Endothelial cell of umbilical vein (primary cell): ENCODE results near the gene SVEP1. TPM values are rescaled to one million over a fixed set of nuclear protein-coding genes. Genes with fewer than 3 reads are reported as not detected.

ENCODE experiments used
- BruUV-seq: library from RNA; stranded (reverse); fragments of 400-500 nt; replicated peaks from 2 replicates; lab custom pipeline; 2021; lab: Mats Ljungman, UMichigan
- CTCF ChIA-PET: fragments of 300-600, 350-600 bp; sonication (Branson Sonifier 250); formaldehyde crosslinking; loops from one replicate; lab custom pipeline; 2021; ENCODE audit warnings: antibody characterized with exemption, inconsistent platforms; lab: Charles Lee
- POLR2A ChIA-PET: fragments of 300-600, 350-600 bp; sonication (Branson Sonifier 250); formaldehyde crosslinking; loops from one replicate; lab custom pipeline; 2021; ENCODE audit warnings: antibody characterized with exemption, inconsistent platforms; lab: Charles Lee
- DNase-seq: peaks from one replicate; pipeline ENCODE4 v3.0.0-alpha.2; 2011; ENCODE audit warnings: low read depth, low spot score
- FAIRE-seq: peaks from 2 replicates; lab custom pipeline; 2011; peaks lifted over from hg19 to GRCh38; lab: Jason Lieb, UNC
- H2AFZ ChIP-seq: 2 replicates; pipeline ENCODE4 v1.6.0; 2012; ENCODE audit warnings: low read depth, low read length, control low read depth, inconsistent platforms
- H3K27ac ChIP-seq: 2 replicates; pipeline ENCODE4 v1.5.1; 2011; ENCODE audit warnings: low read depth, mild to moderate bottlenecking, control low read depth, low read length, moderate library complexity; ENCODE audit not compliant: insufficient read depth
- H3K27me3 ChIP-seq, 2 experiments: 2 replicates each; pipeline versions ENCODE4 v1.6.0 to v1.6.1; 2011; ENCODE audit warnings: low read length in 2 of 2, mixed read lengths in 1 of 2; ENCODE audit not compliant: control insufficient read depth in 2 of 2, insufficient read depth in 2 of 2
- H3K36me3 ChIP-seq, 2 experiments: 2 replicates in 1 of 2; 3 replicates in 1 of 2; pipeline ENCODE4 v1.5.1; 2011; ENCODE audit warnings: low read length in 2 of 2, mild to moderate bottlenecking in 1 of 2, moderate library complexity in 1 of 2; ENCODE audit not compliant: control insufficient read depth in 2 of 2, insufficient read depth in 2 of 2; ENCODE audit errors: extremely low read depth in 1 of 2
- H3K4me1 ChIP-seq: 3 replicates; pipeline ENCODE4 v1.5.1; 2011; ENCODE audit warnings: mild to moderate bottlenecking, low read length; ENCODE audit not compliant: control insufficient read depth, insufficient read depth; ENCODE audit errors: extremely low read depth
- H3K4me2 ChIP-seq: 2 replicates; pipeline ENCODE4 v1.6.1; 2011; ENCODE audit warnings: low read length, control low read depth, mixed read lengths; ENCODE audit not compliant: insufficient read depth
- H3K4me3 ChIP-seq, 3 experiments: fragments of 200-600 bp in 1 of 3; sonication (generic), shearing (Covaris generic) in 1 of 3; replicated peaks in 1 of 3; 2 replicates each; pipeline ENCODE4 v1.5.1; 2011 to 2016; ENCODE audit warnings: control low read depth in 3 of 3, low read length in 3 of 3, mild to moderate bottlenecking in 2 of 3, inconsistent platforms in 1 of 3, low read depth in 1 of 3, moderate library complexity in 1 of 3; ENCODE audit not compliant: insufficient read depth in 1 of 3
- H3K79me2 ChIP-seq: 2 replicates; pipeline ENCODE4 v1.6.0; 2012; ENCODE audit warnings: low read length, inconsistent platforms; ENCODE audit not compliant: control insufficient read depth, insufficient read depth
- H3K9ac ChIP-seq: replicated peaks from 2 replicates; pipeline ENCODE3; 2011; ENCODE audit warnings: low read length, control low read depth; ENCODE audit not compliant: insufficient read depth; ENCODE audit errors: extremely low read depth
- H3K9me1 ChIP-seq: replicated peaks from 3 replicates; pipeline ENCODE4 v1.6.0; 2011; ENCODE audit warnings: mild to moderate bottlenecking, low read length; ENCODE audit not compliant: control insufficient read depth, insufficient read depth; ENCODE audit errors: extremely low read depth
- H3K9me3 ChIP-seq: replicated peaks from 2 replicates; pipeline ENCODE4 v1.5.1; 2012; ENCODE audit warnings: low read length, inconsistent platforms; ENCODE audit not compliant: control insufficient read depth, insufficient read depth
- H4K20me1 ChIP-seq: replicated peaks from 2 replicates; pipeline ENCODE3; 2011; ENCODE audit warnings: mild to moderate bottlenecking, low read length; ENCODE audit not compliant: control insufficient read depth, insufficient read depth; ENCODE audit errors: extremely low read depth
- EZH2 ChIP-seq: IDR thresholded peaks from 2 replicates; pipeline ENCODE4 v1.6.1; 2012; ENCODE audit warnings: borderline replicate concordance, low read depth, mild to moderate bottlenecking, moderate library complexity, low read length, inconsistent platforms; ENCODE audit not compliant: severe bottlenecking
- FOS ChIP-seq: IDR thresholded peaks from 2 replicates; pipeline ENCODE4 v1.6.1; 2011; ENCODE audit warnings: mild to moderate bottlenecking, low read length, moderate library complexity, borderline replicate concordance; ENCODE audit not compliant: insufficient read depth
- GATA2 ChIP-seq: IDR thresholded peaks from 2 replicates; pipeline ENCODE4 v1.7.0; 2011; ENCODE audit warnings: low read depth, mild to moderate bottlenecking, moderate library complexity, mixed read lengths, low read length; ENCODE audit not compliant: insufficient read length, insufficient read depth
- JUN ChIP-seq: IDR thresholded peaks from 2 replicates; pipeline ENCODE4 v1.6.1; 2011; ENCODE audit warnings: borderline replicate concordance, low read depth; ENCODE audit not compliant: insufficient read length, insufficient read depth
- MYC ChIP-seq: IDR thresholded peaks from one replicate; pipeline ENCODE4 v1.6.1; 2011; ENCODE audit warnings: mild to moderate bottlenecking, low read depth, low read length
- POLR2A ChIP-seq: IDR thresholded peaks from 2 replicates; pipeline ENCODE4 v1.6.1; 2012; ENCODE audit warnings: low read depth, mild to moderate bottlenecking, control low read depth, low read length
- POLR2AphosphoS5 ChIP-seq: IDR thresholded peaks from 2 replicates; pipeline ENCODE4 v1.6.1; 2012; ENCODE audit warnings: low read depth, mild to moderate bottlenecking, control low read depth, low read length, moderate library complexity; ENCODE audit not compliant: insufficient read depth
- dilution Hi-C: fragments of 300-500 bp; cut with MboI; formaldehyde crosslinking; loops from one replicate; pipeline ENCODE4 v1.15.0; 2019; ENCODE audit warnings: low sequenced_read_pairs; ENCODE audit not compliant: extremely low pct_ligation_motif_present
- intact Hi-C: fragments of 100-400 bp; cut with micrococcal nuclease; formaldehyde crosslinking; loops from one replicate; pipeline ENCODE4 v1.10.0; 2022
- polyA plus RNA-seq, 4 experiments: library from polyadenylated mRNA; depleted of rRNA in 3 of 4; stranded (reverse) in 3 of 4; unstranded in 1 of 4; fragments of >200 nt; gene quantifications; 2 replicates each; pipeline versions ENCODE4 v1.2.1 to v1.2.3, GENCODE V29; 2011 to 2012; ENCODE audit warnings: missing spikeins in 1 of 4
- total RNA-seq: library from RNA; stranded (reverse); gene quantifications from 2 replicates; pipeline ENCODE4 v1.2.3, GENCODE V29; 2021
- TF ChIP-seq, protein P1 (sequence below), 2 donors: IDR thresholded peaks; 1 replicate in 1 of 2; 2 replicates in 1 of 2; pipeline ENCODE4 v1.5.1; 2011; ENCODE audit warnings: low read length in 2 of 2, mild to moderate bottlenecking in 2 of 2, moderate library complexity in 2 of 2, control low read depth in 1 of 2, inconsistent platforms in 1 of 2, low read depth in 1 of 2; ENCODE audit not compliant: insufficient read depth in 1 of 2; ENCODE audit errors: extremely low read depth in 1 of 2
- TF ChIP-seq, protein P2 (sequence below): IDR thresholded peaks from 2 replicates; pipeline ENCODE4 v1.6.1; 2011; ENCODE audit not compliant: insufficient read depth, insufficient read length

Gene SVEP1
- total and polyA plus RNA-seq, 2 donors (not counting 3 experiments of a cell fraction or from before 2014, with no cell fraction given): 0.04 to 0.29 TPM

DNA sequence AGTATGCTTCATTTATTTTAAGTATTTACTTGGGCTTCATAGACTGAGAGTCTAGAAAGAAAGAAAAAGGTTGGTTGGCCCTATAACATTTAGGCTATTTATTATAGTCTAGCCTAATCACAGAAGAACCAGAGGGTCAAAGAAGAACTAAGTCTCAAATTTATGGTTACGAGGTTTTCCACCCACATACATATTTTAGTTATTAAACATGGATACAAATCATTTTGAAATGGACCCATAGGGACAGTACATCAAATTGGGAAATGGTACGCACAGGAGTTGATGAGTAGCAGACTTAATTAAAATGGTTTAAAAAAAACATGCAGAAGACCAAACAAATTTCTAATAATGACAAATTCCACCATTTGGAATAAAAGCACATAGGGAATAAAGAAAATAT, 17.7 kb downstream of the SVEP1 start:
- no peak overlapping the region for H3K4me3 ChIP-seq
- no peaks in the 10 kb centered on the region for H4K20me1 ChIP-seq
- no peak overlapping the region for H3K4me2 ChIP-seq
- TF ChIP-seq POLR2A: no peak
- TF ChIP-seq GATA2: no peak
- TF ChIP-seq MYC: no peak
- TF ChIP-seq, protein P1, sequence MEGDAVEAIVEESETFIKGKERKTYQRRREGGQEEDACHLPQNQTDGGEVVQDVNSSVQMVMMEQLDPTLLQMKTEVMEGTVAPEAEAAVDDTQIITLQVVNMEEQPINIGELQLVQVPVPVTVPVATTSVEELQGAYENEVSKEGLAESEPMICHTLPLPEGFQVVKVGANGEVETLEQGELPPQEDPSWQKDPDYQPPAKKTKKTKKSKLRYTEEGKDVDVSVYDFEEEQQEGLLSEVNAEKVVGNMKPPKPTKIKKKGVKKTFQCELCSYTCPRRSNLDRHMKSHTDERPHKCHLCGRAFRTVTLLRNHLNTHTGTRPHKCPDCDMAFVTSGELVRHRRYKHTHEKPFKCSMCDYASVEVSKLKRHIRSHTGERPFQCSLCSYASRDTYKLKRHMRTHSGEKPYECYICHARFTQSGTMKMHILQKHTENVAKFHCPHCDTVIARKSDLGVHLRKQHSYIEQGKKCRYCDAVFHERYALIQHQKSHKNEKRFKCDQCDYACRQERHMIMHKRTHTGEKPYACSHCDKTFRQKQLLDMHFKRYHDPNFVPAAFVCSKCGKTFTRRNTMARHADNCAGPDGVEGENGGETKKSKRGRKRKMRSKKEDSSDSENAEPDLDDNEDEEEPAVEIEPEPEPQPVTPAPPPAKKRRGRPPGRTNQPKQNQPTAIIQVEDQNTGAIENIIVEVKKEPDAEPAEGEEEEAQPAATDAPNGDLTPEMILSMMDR (IDR thresholded peaks at IDR 0.05; ENCODE audit: extremely low read depth in 1 of 2, insufficient read depth in 1 of 2, low read depth in 1 of 2, low read length in 2 of 2): no peak
- TF ChIP-seq, protein P2, sequence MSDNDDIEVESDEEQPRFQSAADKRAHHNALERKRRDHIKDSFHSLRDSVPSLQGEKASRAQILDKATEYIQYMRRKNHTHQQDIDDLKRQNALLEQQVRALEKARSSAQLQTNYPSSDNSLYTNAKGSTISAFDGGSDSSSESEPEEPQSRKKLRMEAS: no peak
- TF ChIP-seq EZH2: no peak
- no peak for TF ChIP-seq JUN
- no peak for TF ChIP-seq POLR2AphosphoS5
- TF ChIP-seq FOS: no peak
- dilution Hi-C loops: no loop called here
- no peaks in the 10 kb centered on the region for H3K9me1 ChIP-seq
- ChIA-PET POLR2A (no interaction called here), CTCF (no interaction called here)
- H3K27ac ChIP-seq: no peak overlapping the region
- BruUV-seq: no TSS peak
- no peaks in the 10 kb centered on the region for H3K9me3 ChIP-seq
- H3K27me3 ChIP-seq: peaks cover 0 to 4% of the 10 kb centered on the region in 2 experiments
- no peak overlapping the region for H2AFZ ChIP-seq
- intact Hi-C loops: no loop called here
- no peak overlapping the region for H3K9ac ChIP-seq
- H3K4me1 ChIP-seq: no peaks in the 10 kb centered on the region
- no peaks in the 10 kb centered on the region for H3K79me2 ChIP-seq
- DNase-seq (no peak), FAIRE-seq (no peak)
- no peaks in the 10 kb centered on the region for H3K36me3 ChIP-seq
